Gastroesophageal sphincter (tissue), 4 donors: ENCODE data around the gene POSTN. TPM values are rescaled to one million over a fixed set of nuclear protein-coding genes. Genes with fewer than 3 reads are reported as not detected.
"Not testable (repeated sequence)": the region's sequence is repeated elsewhere in the genome, so short reads cannot be mapped to it uniquely, and the experiment has no call there.

Experiments
- ATAC-seq: fragments of 150-250 bp; one replicate; pipeline ENCODE4 v1.9.1; 2016; ENCODE audit warnings: mild to moderate bottlenecking, moderate library complexity
- H3K27ac ChIP-seq, 4 donors: fragments of 200-600 bp; sonication (generic) in 3 of 4; 1 replicate in 3 of 4; 2 replicates in 1 of 4; pipeline ENCODE4 v1.5.1; 2016 to 2019
- H3K27me3 ChIP-seq: fragments of 200-600 bp; sonication (generic); one replicate; pipeline ENCODE4 v1.5.1; 2019
- H3K36me3 ChIP-seq, 2 donors: fragments of 200-600 bp; sonication (generic); one replicate each; pipeline ENCODE4 v1.5.1; 2019; ENCODE audit warnings: control low read depth in 1 of 2
- H3K4me1 ChIP-seq, 3 donors: fragments of 200-600 bp; sonication (generic); 1 replicate in 2 of 3; 2 replicates in 1 of 3; pipeline ENCODE4 v1.5.1; 2016 to 2019; ENCODE audit warnings: control low read depth in 2 of 3
- H3K4me3 ChIP-seq, 2 donors: fragments of 200-600 bp; sonication (generic); one replicate each; pipeline ENCODE4 v1.5.1; 2019; ENCODE audit warnings: mild to moderate bottlenecking in 1 of 2, moderate library complexity in 1 of 2
- H3K9me3 ChIP-seq, 3 donors: fragments of 200-600 bp; sonication (generic); one replicate each; pipeline ENCODE4 v1.5.1; 2017 to 2019; ENCODE audit warnings: control low read depth in 2 of 3
- EP300 ChIP-seq: sonication (generic); formaldehyde crosslinking; IDR thresholded peaks from one replicate; pipeline ENCODE4 v1.6.1; 2017; ENCODE audit warnings: antibody characterized with exemption, mild to moderate bottlenecking
- POLR2A ChIP-seq, 2 donors: fragments of 450-650 bp; IDR thresholded peaks; one replicate each; pipeline ENCODE4 v1.6.1; 2017; ENCODE audit warnings: antibody characterized with exemption in 2 of 2, mild to moderate bottlenecking in 2 of 2, moderate library complexity in 1 of 2
- POLR2AphosphoS5 ChIP-seq: sonication (generic); formaldehyde crosslinking; IDR thresholded peaks from one replicate; pipeline ENCODE4 v1.6.1; 2017; ENCODE audit warnings: antibody characterized with exemption
- WGBS, 2 donors: methylation state at CpG; one replicate each; pipeline ENCODE4 v1.1.5; 2018; ENCODE audit warnings: low coverage in 1 of 2; 5-methylcytosine and 5-hydroxymethylcytosine counted together
- total RNA-seq, 4 donors: library from RNA; depleted of rRNA; stranded (reverse); fragments of >200 nt; gene quantifications; one replicate each; pipeline ENCODE4 v1.1.0, GENCODE V29; 2016
- TF ChIP-seq, protein P1 (sequence below), 4 experiments: fragments of 200-600 bp in 2 of 4; fragments of 450-650 bp in 2 of 4; sonication (generic) in 1 of 4; IDR thresholded peaks; one replicate each; pipeline ENCODE4 v1.5.1; 2017 to 2019; ENCODE audit warnings: antibody characterized with exemption in 4 of 4, mild to moderate bottlenecking in 2 of 4, moderate library complexity in 2 of 4

POSTN gene
- total RNA-seq, 4 donors from 2014 or later = 19.0 to 119 (median 55.2) TPM

DNA sequence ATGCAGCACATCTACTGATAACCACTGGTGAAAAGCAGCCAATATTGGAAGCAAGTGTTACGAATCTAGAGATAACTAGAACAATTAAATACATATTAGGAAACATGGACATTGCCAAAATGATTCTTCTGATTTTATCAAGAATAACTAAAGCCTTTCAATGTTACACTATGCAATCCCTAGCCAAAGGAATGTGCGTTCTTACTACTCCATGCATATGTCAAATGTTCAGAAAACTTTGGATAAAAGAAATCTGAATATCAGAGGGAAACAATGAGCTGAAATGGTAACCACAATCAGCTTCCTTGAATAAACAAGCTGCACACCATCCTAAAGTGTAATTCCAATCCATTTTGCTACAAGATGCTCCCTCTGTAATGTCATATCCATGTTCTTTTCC, 951 bp upstream of the POSTN start:
- Histone ChIP-seq H3K36me3 (no peaks in the 10 kb centered on the region), H3K27me3 (no peaks in the 10 kb centered on the region), H3K9me3 (no peaks in the 10 kb centered on the region), H3K4me1 (peaks cover 0 to 24% (median 0%) of the 10 kb centered on the region in 3 donors), H3K4me3 (no peak overlapping the region), H3K27ac (no peak overlapping the region)
- 56 to 92% methylated on average over 2 of the region's 2 CpGs for WGBS, 2 donors
- TF ChIP-seq POLR2A (IDR thresholded peaks at IDR 0.05) (no peak), EP300 (no peak)
- no peak for ATAC-seq

DNA sequence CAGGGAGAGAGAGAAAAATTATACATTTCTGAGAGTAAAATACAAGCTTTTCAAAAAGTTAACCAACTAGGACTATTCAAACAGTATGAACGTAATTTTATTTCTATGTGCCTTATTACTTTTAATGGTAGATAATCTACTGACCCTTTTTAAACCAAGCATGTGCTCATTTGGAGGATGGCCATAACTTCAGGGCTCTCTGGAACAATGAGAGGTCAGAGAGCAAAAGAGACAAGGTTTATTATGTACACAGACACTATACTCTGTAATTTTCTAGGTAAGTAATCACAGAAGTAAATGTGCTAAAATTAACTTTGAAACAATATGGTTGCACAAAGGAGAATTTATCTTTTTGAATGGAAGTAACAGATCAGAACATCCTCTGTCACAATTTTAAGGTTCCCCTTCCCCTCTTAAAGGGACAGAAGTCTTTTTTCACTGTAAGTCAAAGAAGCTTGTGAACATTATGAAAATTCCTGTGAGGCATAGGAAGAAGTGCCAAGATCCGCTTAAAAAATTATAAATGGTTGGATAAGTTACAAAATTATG, 1.0 kb downstream of the POSTN start:
- peak overlapping the region in 1 of 4 donors; percentile 7 for H3K27ac ChIP-seq
- peak overlapping the region in 1 of 2 donors; percentile 36 for H3K4me3 ChIP-seq
- no peaks in the 10 kb centered on the region for H3K9me3 ChIP-seq
- TF ChIP-seq POLR2A (IDR thresholded peaks at IDR 0.05) (no peak), EP300 (no peak), POLR2AphosphoS5 (no peak)
- TF ChIP-seq, protein P1, sequence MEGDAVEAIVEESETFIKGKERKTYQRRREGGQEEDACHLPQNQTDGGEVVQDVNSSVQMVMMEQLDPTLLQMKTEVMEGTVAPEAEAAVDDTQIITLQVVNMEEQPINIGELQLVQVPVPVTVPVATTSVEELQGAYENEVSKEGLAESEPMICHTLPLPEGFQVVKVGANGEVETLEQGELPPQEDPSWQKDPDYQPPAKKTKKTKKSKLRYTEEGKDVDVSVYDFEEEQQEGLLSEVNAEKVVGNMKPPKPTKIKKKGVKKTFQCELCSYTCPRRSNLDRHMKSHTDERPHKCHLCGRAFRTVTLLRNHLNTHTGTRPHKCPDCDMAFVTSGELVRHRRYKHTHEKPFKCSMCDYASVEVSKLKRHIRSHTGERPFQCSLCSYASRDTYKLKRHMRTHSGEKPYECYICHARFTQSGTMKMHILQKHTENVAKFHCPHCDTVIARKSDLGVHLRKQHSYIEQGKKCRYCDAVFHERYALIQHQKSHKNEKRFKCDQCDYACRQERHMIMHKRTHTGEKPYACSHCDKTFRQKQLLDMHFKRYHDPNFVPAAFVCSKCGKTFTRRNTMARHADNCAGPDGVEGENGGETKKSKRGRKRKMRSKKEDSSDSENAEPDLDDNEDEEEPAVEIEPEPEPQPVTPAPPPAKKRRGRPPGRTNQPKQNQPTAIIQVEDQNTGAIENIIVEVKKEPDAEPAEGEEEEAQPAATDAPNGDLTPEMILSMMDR (IDR thresholded peaks at IDR 0.05) = no peak
- H3K4me1 ChIP-seq = peaks cover 0 to 22% (median 0%) of the 10 kb centered on the region in 3 donors
- no peaks in the 10 kb centered on the region for H3K27me3 ChIP-seq
- 31 to 39% methylated on average over 2 of the region's 2 CpGs for WGBS, 2 donors
- ATAC-seq = no peak
- H3K36me3 ChIP-seq = no peaks in the 10 kb centered on the region

DNA sequence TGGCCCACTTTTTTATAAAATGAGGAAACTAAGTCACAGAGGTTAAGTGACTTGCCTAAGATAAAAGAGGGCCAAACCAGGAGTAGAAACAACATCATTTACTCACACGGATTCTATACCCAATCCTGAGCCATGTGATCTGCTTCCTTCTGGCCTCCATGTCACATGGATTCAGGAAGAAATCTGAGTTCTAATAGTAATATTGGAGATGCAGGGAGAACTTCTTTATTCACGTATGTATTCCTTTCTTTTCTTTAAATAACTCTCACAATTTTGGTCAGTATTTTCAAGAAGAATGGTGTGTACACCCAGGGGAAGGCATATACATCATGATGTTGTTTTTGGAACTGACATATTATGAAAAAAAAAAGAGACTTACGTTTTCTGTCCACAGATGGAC, 1.8 kb downstream of the POSTN start:
- Histone ChIP-seq H3K27ac (peak overlapping the region in 1 of 4 donors; percentile 7), H3K4me1 (peaks cover 0 to 14% (median 0%) of the 10 kb centered on the region in 3 donors), H3K27me3 (no peaks in the 10 kb centered on the region), H3K4me3 (peak overlapping the region in 1 of 2 donors; percentile 36), H3K9me3 (no peaks in the 10 kb centered on the region), H3K36me3 (no peaks in the 10 kb centered on the region)
- TF ChIP-seq EP300 (no peak), POLR2AphosphoS5 (no peak), POLR2A (IDR thresholded peaks at IDR 0.05) (no peak)
- TF ChIP-seq, protein P1 (IDR thresholded peaks at IDR 0.05) = no peak
- ATAC-seq = no peak
- 45 to 48% methylated on average over 3 of the region's 3 CpGs for WGBS, 2 donors

DNA sequence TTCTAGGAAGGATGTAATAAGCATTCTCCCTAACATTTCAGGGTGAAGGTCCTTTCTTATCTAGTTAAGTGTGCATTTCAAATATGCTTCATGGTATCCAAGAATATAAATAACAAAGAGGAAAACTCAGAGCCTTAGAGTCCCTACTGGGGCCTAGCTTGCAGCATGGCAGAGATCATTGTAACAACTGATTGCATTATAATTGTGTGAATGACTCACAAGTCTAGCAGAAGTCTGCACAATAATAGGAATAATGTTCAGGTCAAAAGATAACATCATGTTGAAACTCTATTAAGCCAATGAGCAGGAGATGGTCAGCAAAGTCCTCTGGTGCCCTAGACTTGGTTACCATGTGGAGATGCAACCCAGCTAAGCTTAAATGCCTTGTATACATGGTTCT, 3.4 kb downstream of the POSTN start:
- TF ChIP-seq EP300 = no peak
- no peaks in the 10 kb centered on the region for H3K36me3 ChIP-seq
- no peak overlapping the region for H3K4me3 ChIP-seq
- ATAC-seq = no peak
- peaks cover 0 to 14% (median 0%) of the 10 kb centered on the region in 3 donors for H3K4me1 ChIP-seq
- H3K27ac ChIP-seq = no peak overlapping the region
- no peaks in the 10 kb centered on the region for H3K27me3 ChIP-seq
- no peaks in the 10 kb centered on the region for H3K9me3 ChIP-seq

DNA sequence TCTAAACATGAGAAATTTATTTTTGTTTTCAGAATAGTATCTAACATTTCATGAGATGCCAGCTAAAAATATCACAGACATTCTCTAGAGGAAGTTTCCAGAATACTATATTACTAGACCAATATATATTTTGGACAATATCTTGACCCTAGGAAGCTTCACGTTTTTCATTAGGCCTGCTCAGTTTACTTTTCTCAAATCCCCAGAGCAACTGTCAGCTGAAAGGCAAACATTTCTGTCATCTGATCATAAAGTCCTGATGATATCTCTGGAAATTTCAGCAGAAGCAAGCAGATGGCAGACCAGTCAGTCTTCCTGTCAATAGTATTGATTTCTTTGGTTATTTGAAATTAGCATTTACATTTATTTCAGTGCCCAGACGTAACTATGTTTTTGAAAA, 4.0 kb downstream of the POSTN start:
- no peak overlapping the region for H3K4me3 ChIP-seq
- no peak for ATAC-seq
- 27 to 47% methylated on average over 2 of the region's 2 CpGs for WGBS, 2 donors
- no peaks in the 10 kb centered on the region for H3K9me3 ChIP-seq
- H3K27me3 ChIP-seq = no peaks in the 10 kb centered on the region
- H3K27ac ChIP-seq = no peak overlapping the region
- peaks cover 0 to 14% (median 0%) of the 10 kb centered on the region in 3 donors for H3K4me1 ChIP-seq
- TF ChIP-seq POLR2AphosphoS5 (no peak), POLR2A (IDR thresholded peaks at IDR 0.05) (no peak)
- TF ChIP-seq, protein P1 (IDR thresholded peaks at IDR 0.05) = no peak
- no peaks in the 10 kb centered on the region for H3K36me3 ChIP-seq

DNA sequence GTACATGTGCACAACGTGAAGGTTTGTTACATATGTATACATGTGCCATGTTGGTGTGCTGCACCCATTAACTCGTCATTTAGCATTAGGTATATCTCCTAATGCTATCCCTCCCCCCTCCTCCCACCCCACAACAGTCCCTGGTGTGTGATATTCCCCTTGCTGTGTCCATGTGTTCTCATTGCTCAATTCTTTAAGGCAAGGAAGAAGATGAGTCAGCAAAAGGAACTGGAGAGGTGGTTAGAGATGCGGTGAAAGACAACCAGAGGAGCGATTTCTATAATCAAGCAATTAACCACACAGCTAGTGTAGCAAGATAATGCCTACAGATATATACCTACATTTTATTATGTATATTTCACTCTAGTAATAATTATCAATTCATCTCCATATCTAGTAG, 9.2 kb downstream of the POSTN start:
- H3K9me3 ChIP-seq, H3K36me3 ChIP-seq, H3K27me3 ChIP-seq, H3K4me1 ChIP-seq, H3K4me3 ChIP-seq, H3K27ac ChIP-seq, ATAC-seq: not testable (repeated sequence)
- WGBS, 2 donors = 89 to 97% methylated on average over 3 to 4 of the region's 4 CpGs
